Pancreas (tissue), 10 donors: ENCODE results near the gene CYP8B1. TPM values are rescaled to one million over a fixed set of nuclear protein-coding genes. Genes with fewer than 3 reads are reported as not detected.

Source experiments
- ATAC-seq, 4 donors: fragments of 200-7000 bp; cut with Tn5 transposase; one replicate each; pipeline versions ENCODE4 v1.8.0 to v1.9.1; 2020; ENCODE audit warnings: mild to moderate bottlenecking in 4 of 4, moderate library complexity in 4 of 4
- DNase-seq, 6 donors: peaks; one replicate each; pipeline ENCODE4 v3.0.0-alpha.2; 2020
- FAIRE-seq: peaks from 2 replicates; lab custom pipeline; 2012; peaks lifted over from hg19 to GRCh38; lab: Jason Lieb, UNC
- H3K27ac ChIP-seq, 4 donors: fragments of 200-600 bp; sonication (generic); 1 replicate in 3 of 4; 2 replicates in 1 of 4; pipeline versions ENCODE4 v1.5.0 to v1.8.0; 2020
- H3K27me3 ChIP-seq, 4 donors: fragments of 200-600 bp; one replicate each; pipeline ENCODE4 v1.8.0; 2021
- H3K36me3 ChIP-seq, 3 donors: fragments of 200-600 bp; sonication (generic) in 1 of 3; one replicate each; pipeline versions ENCODE4 v1.5.0 to v1.8.0; 2020 to 2021
- H3K4me1 ChIP-seq, 3 donors: fragments of 200-600 bp; one replicate each; pipeline ENCODE4 v1.8.0; 2021
- H3K4me3 ChIP-seq, 4 donors: fragments of 200-600 bp; sonication (generic) in 2 of 4; one replicate each; pipeline versions ENCODE4 v1.5.0 to v1.8.0; 2020 to 2021
- H3K9me3 ChIP-seq, 4 donors: fragments of 200-600 bp; one replicate each; pipeline ENCODE4 v1.8.0; 2021
- WGBS, 2 donors: extraction: QIAGEN DNeasy Blood & Tissue Kit; methylation state at CpG; one replicate each; pipeline ENCODE4 v1.1.7; 2013; 5-methylcytosine and 5-hydroxymethylcytosine counted together
- intact Hi-C, 3 donors: fragments of 100-400 bp; cut with DNase I; formaldehyde crosslinking; loops; one replicate each; pipeline versions ENCODE4 v1.11.1 to v1.14.2; 2022
- polyA plus RNA-seq, 2 donors: library from polyadenylated mRNA; stranded (reverse); fragments of 200-250 nt; gene quantifications; one replicate each; pipeline ENCODE4 v1.2.3, GENCODE V29; 2013
- total RNA-seq, 6 donors: library from RNA; stranded (reverse); fragmentation: NEBNext Ultra II Directional in 4 of 6; extraction: Animal tissue kit (Norgen Biotek cat#: 25700) in 4 of 6; gene quantifications; one replicate each; pipeline versions ENCODE4 v1.2.1 to v1.2.4, GENCODE V29; 2021 to 2023
- TF ChIP-seq, protein P1 (sequence below), 4 donors: fragments of 200-600 bp; sonication (generic) in 3 of 4; IDR thresholded peaks; one replicate each; pipeline versions ENCODE4 v1.5.0 to v1.8.0; 2021; ENCODE audit warnings: antibody characterized with exemption in 4 of 4
- donor health status: healthy with polysubstance abuse.
- donor health status: DM: no; HTN: no; CAD: no; lungs with moderate emphysema.
- donor health status: DM: no; HTN: no; CAD: no.
- donor health status: control.
- donor health status: control.
- donor health status: Bipolar disorder and iron deficiency.
- donor health status: DM: yes; HTN: yes; CAD: no.
- donor health status: DM: no; HTN: no; CAD: no.
- donor health status: DM: no; HTN: no; CAD: no.
- donor health status: DM: yes; HTN: yes; CAD: no.

The CYP8B1 gene
- total and polyA plus RNA-seq, 8 donors, result 0.22 TPM; not detected in 7

DNA sequence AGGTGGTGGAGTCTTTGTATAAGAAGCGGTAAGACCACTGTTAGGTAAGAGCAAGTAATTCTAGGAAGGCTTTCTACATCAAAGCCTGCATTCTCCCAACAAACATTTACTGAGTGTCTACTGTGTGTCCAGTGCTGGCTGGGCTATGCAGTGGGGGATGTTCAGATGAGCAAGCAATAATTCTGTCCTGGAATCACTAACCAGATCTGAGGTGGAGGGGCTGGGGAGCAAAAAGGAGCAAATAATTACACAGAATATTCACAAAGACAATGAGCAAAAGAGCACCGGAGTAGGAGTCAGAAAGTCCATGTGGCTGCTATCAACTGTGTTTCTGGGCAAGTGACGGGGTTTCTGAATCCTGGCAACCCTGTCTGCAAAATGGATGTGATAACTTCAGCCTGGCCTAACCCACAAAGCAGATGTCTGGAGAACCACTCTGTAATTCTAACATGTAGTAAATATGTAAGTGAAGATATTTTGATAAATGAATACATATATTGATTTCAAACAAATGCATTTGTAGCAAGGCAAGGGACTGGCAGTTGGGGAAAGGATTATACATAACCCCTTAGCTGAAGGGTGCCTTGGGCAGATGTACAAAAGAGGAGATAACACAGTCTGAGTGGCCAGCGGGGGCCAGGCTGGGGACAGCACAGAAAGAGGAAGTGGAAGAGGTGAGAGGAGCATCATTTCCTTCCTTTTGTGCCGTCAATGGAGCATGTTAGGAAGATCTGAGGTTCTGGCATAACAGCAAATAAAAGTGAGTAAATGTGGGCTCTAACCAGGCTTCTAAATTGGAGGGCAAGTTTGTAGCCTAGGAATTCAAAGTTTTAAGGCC is 28.8 kb downstream of the CYP8B1 start:
- Histone ChIP-seq H3K4me3 (no peak overlapping the region), H3K27ac (no peak overlapping the region), H3K27me3 (no peaks in the 10 kb centered on the region), H3K9me3 (no peaks in the 10 kb centered on the region), H3K36me3 (no peaks in the 10 kb centered on the region), H3K4me1 (no peaks in the 10 kb centered on the region)
- DNase-seq (no peak), FAIRE-seq (no peak), ATAC-seq (peak in 3 of 4 donors; percentile 30 to 67 (median 54))
- intact Hi-C loops, result no loop called here
- 62 to 70% methylated on average over 5 of the region's 5 CpGs for WGBS, 2 donors
- TF ChIP-seq, protein P1, sequence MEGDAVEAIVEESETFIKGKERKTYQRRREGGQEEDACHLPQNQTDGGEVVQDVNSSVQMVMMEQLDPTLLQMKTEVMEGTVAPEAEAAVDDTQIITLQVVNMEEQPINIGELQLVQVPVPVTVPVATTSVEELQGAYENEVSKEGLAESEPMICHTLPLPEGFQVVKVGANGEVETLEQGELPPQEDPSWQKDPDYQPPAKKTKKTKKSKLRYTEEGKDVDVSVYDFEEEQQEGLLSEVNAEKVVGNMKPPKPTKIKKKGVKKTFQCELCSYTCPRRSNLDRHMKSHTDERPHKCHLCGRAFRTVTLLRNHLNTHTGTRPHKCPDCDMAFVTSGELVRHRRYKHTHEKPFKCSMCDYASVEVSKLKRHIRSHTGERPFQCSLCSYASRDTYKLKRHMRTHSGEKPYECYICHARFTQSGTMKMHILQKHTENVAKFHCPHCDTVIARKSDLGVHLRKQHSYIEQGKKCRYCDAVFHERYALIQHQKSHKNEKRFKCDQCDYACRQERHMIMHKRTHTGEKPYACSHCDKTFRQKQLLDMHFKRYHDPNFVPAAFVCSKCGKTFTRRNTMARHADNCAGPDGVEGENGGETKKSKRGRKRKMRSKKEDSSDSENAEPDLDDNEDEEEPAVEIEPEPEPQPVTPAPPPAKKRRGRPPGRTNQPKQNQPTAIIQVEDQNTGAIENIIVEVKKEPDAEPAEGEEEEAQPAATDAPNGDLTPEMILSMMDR (IDR thresholded peaks at IDR 0.05), result no peak

DNA sequence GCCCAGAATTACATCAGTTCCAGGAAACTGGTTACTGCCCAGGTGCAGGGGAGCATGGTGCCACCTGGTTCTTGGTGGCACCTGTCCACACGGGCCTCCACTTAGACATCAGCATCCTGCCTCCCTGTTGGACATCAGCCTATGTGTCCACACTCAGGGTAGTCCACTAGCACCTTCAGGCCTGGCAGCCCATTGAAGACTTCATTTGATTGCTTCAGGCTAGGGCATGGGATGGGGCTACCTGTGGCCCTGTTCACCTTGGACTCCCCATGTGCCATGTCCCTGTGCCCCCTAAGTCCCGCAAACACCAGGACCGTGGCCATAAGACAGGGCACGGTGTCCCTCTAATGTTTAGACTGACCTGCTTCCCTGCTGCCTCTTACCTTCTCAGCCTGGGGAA is 30.9 kb downstream of the CYP8B1 start:
- Histone ChIP-seq H3K27ac (no peak overlapping the region), H3K9me3 (no peaks in the 10 kb centered on the region), H3K4me1 (no peaks in the 10 kb centered on the region), H3K4me3 (no peak overlapping the region), H3K27me3 (no peaks in the 10 kb centered on the region), H3K36me3 (no peaks in the 10 kb centered on the region)
- 86 to 91% methylated on average over 4 of the region's 4 CpGs for WGBS, 2 donors
- ATAC-seq (no peak), FAIRE-seq (no peak), DNase-seq (no peak)
- intact Hi-C loops, result loop anchor here in 1 of 3 donors (5.0 kb wide), 1 partner anchor 63 kb away; no protein-coding TSS in a partner anchor
- TF ChIP-seq, protein P1 (IDR thresholded peaks at IDR 0.05), result no peak

DNA sequence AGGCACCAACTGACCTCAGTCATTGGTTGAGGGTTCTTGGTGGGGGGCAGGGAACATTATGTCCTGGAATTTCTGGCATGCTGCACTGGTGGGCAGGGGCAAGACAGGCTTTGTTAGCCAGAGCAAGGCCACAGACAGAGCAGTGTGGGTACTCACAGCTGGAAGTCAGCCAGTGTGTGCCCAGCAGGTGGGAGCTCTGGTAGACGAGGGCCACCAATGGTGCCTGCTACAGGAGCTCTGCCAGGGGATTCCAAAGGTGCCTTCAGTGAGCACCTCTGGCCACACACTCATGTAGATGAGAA is 31.3 kb downstream of the CYP8B1 start:
- FAIRE-seq (no peak), ATAC-seq (no peak), DNase-seq (peak in 1 of 6 donors; percentile 28)
- TF ChIP-seq, protein P1 (IDR thresholded peaks at IDR 0.05), result no peak
- intact Hi-C loops, result loop anchor here in 1 of 3 donors (5.0 kb wide), 1 partner anchor 62 kb away; no protein-coding TSS in a partner anchor
- Histone ChIP-seq H3K9me3 (no peaks in the 10 kb centered on the region), H3K36me3 (no peaks in the 10 kb centered on the region), H3K27ac (no peak overlapping the region), H3K27me3 (no peaks in the 10 kb centered on the region), H3K4me1 (no peaks in the 10 kb centered on the region), H3K4me3 (no peak overlapping the region)
- WGBS, 2 donors, result 58 to 61% methylated on average over 1 of the region's 1 CpG

DNA sequence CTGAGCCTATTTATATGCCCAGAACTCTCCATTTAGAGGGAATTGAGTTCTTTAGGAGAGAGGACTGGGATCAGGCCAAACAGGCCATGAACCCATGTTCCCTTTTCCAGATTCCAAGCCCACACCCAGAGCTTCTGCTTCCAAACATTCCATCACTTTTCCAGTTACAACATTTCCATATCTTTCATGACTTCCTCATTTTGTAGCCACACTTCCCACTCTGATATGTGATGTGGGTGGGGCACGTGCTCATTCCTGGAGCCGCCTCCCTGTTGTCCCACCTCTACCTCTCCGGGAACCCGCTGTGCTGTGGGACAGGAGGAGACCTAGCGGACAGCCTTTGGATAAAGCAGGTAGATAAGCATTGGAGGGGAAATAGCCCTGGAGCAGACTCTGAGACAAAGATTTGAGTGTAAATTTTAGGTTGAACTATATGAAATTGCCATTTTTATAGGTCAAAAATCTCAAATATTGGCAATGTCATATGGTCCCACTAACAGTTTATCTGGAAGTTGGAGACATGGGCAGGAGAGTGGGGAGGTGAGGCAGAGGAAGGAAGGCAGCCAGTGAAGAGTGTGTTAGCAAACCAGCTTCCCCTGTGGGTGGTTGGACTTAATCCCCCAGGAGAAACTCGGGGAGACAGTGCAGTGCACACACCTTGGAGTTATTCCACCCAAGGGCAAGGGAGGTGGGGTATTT is 31.8 kb downstream of the CYP8B1 start:
- intact Hi-C loops, result loop anchor here in 1 of 3 donors (5.0 kb wide), 1 partner anchor 62 kb away; no protein-coding TSS in a partner anchor
- no peak for FAIRE-seq
- TF ChIP-seq, protein P1 (IDR thresholded peaks at IDR 0.05), result no peak
- H3K4me1 ChIP-seq, result no peaks in the 10 kb centered on the region
- no peaks in the 10 kb centered on the region for H3K27me3 ChIP-seq
- no peak for DNase-seq
- no peak overlapping the region for H3K27ac ChIP-seq
- peak in 1 of 4 donors; percentile 31 for ATAC-seq
- H3K36me3 ChIP-seq, result no peaks in the 10 kb centered on the region
- 77% methylated on average over 6 of the region's 6 CpGs for WGBS, 2 donors
- H3K4me3 ChIP-seq, result no peak overlapping the region
- no peaks in the 10 kb centered on the region for H3K9me3 ChIP-seq
